ENCODE measurements around the gene VKORC1. TPM values are rescaled to one million over a fixed set of nuclear protein-coding genes. Genes with fewer than 3 reads are reported as not detected.
A peak's percentile ranks its signal among the peaks of the same experiment; 100 is the strongest.
"Not testable (repeated sequence)": the region's sequence is repeated elsewhere in the genome, so short reads cannot be mapped to it uniquely, and the experiment has no call there.

Gene VKORC1
- total RNA-seq, 1 donor from 2014 or later: 32.6 TPM

DNA sequence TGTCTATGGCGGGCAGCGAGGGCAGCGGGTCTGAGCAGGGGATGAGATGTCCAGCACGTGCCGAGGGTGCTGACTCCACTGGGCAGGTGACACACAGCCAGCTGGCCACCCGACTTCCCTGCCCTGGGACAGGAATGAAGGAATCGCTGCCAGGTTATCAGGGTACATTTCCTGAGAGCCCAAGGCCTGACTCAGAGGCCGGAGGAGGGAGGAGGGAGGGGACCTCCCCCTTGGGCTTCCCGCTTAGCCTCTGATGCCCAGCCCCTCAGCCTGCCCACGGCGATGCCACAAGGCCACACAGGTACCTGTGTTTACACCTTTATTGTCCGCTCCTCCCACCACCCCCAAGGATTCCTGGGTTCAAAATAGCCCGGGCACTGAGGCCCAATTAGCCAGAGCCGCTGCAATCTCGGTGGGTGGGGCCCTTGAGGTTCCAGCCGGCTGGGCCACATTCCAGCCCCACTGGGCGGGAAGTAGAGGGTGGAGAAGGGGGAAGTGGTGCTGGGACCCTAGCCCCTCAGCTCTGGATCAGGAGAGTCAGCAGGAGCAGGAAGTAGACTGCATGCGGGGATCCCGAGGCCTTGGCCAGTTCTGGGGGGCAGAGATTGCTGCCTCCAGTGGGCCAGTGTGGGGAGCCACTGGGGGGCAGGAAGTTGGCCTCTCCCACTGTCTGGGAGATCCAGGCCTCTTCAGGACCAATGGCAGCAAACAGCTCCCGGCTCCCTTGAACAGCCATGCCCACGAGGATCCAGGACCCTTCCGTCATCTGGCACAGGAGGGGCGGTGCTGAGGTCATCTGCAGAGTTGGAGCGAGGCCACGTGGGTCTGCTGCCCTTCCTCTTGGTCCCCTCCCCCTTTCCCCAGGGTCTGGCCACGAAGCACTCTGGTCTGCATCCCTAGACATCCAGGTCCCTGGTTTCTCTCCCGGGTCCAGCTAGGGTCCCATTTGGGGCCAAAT is 44.3 kb upstream of the VKORC1 start:
- Histone ChIP-seq H3K36me3 (ENCODE audit: control insufficient read depth, insufficient read depth, low read length) (no peaks in the 10 kb centered on the region), H3K4me3 (ENCODE audit: low read depth, low read length) (no peak overlapping the region), H3K27me3 (ENCODE audit: control insufficient read depth, insufficient read depth, low read length) (no peaks in the 10 kb centered on the region)
- FAIRE-seq (no peak), DNase-seq (ENCODE audit: low read depth) (peak; percentile 86)
- TF ChIP-seq, protein P1, sequence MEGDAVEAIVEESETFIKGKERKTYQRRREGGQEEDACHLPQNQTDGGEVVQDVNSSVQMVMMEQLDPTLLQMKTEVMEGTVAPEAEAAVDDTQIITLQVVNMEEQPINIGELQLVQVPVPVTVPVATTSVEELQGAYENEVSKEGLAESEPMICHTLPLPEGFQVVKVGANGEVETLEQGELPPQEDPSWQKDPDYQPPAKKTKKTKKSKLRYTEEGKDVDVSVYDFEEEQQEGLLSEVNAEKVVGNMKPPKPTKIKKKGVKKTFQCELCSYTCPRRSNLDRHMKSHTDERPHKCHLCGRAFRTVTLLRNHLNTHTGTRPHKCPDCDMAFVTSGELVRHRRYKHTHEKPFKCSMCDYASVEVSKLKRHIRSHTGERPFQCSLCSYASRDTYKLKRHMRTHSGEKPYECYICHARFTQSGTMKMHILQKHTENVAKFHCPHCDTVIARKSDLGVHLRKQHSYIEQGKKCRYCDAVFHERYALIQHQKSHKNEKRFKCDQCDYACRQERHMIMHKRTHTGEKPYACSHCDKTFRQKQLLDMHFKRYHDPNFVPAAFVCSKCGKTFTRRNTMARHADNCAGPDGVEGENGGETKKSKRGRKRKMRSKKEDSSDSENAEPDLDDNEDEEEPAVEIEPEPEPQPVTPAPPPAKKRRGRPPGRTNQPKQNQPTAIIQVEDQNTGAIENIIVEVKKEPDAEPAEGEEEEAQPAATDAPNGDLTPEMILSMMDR (IDR thresholded peaks at IDR 0.05; ENCODE audit: insufficient read depth, low read length, severe bottlenecking): no peak

DNA sequence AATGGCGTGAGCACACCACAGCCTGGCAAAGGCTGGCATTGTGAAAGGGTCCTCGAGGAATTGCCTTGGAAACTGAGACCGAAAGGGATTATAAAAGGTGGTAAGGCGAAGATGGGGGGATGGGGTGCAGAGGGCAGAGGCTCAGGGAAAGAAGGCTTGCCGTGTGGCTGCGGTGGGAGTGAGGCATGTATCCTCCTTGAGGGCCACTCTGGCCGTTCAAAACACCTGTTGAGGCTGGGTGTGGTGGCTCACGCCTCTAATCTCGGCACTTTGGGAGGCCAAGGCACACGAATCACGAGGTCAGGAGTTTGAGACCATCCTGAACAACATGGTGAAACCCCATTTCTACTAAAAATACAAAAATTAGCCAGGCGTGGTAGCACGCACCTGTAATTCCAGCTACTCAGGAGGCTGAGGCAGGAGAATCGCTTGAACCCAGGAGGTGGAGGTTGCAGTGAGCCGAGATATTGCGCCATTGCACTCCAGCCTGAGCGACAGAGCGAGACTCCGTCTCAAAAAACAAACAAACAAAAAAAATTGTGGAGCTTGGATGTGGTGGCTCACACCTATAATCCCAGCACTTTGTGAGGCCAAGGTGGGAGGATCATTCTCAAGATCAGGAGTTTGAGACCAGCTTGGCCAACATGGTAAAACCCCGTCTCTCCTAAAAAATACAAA is 42.4 kb upstream of the VKORC1 start:
- H3K27me3 ChIP-seq (ENCODE audit: control insufficient read depth, insufficient read depth, low read length); DNase-seq (ENCODE audit: low read depth); H3K4me3 ChIP-seq (ENCODE audit: low read depth, low read length); FAIRE-seq: not testable (repeated sequence)
- peaks cover 13% of the 10 kb centered on the region for H3K36me3 ChIP-seq (ENCODE audit: control insufficient read depth, insufficient read depth, low read length)

DNA sequence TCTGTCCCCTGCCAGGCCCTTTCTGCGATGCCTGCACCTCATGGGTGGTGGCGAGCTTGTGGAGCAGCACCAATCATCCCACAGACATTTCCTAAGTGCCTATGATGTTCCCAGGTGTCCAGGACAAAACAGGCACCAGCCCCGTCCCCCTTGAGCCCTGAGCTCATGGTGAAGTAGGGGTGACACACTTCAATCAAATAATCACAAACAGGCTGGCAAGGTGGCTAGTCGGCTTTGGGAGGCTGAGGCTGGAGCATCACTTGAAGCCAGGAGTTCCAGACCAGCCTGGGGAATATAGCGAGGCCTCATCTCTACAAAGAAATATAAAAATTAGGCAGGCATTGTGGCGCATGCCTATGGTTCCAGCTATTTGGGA is 41.7 kb upstream of the VKORC1 start:
- TF ChIP-seq, protein P1 (IDR thresholded peaks at IDR 0.05; ENCODE audit: insufficient read depth, low read length, severe bottlenecking): no peak
- H3K27me3 ChIP-seq (ENCODE audit: control insufficient read depth, insufficient read depth, low read length): no peaks in the 10 kb centered on the region
- no peak for FAIRE-seq
- peaks cover 18% of the 10 kb centered on the region for H3K36me3 ChIP-seq (ENCODE audit: control insufficient read depth, insufficient read depth, low read length)
- DNase-seq (ENCODE audit: low read depth): no peak
- H3K4me3 ChIP-seq (ENCODE audit: low read depth, low read length): no peak overlapping the region

DNA sequence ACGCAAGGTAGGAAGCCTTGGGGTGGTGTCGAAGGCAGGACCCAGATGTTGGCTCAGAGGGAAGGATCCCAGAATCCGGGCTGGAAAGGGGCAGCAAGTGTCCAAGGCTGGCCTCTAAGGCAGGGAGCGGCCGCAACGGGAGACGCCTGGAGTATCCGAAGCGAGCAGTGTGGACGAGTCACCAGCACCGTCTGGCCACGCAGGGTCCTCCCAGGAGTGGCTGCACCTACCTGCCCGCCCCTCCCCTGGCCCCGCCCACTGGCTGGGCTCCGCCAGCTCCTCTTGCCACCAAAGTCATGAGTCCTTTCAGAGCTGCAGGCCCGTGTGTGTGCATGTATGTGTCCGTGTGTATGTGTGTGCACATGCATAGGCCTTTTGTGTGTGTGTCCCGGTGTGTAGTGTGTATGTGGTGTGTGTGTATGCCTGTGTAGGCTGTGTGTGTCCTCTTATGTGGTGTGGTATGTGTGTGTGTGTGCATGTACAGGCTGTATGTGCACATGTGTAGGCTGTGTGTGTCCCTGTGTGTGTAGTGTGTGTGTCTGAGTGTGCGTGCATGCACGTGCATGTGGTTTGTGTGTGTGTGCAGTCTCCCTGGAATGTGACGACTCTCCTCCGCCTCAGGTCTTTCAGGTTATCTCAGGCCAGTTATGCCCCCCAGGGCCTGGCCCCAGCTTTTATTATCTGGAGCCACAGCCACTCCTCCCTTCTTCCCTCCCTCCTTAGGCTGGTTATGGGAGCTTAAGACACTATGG is 41.1 kb upstream of the VKORC1 start, which contains the start of gene PRSS8:
Gene PRSS8 (minus strand): TSS at position 193 of the 752 bp plus-strand sequence. CDS start 229 bp downstream, outside the sequence.
- FAIRE-seq (no peak), DNase-seq (ENCODE audit: low read depth) (peak; percentile 71)
- TF ChIP-seq, protein P1 (IDR thresholded peaks at IDR 0.05; ENCODE audit: insufficient read depth, low read length, severe bottlenecking): no peak
- Histone ChIP-seq H3K36me3 (ENCODE audit: control insufficient read depth, insufficient read depth, low read length) (peaks cover 18% of the 10 kb centered on the region), H3K4me3 (ENCODE audit: low read depth, low read length) (peak within 1 kb of the TSS; percentile 79), H3K27me3 (ENCODE audit: control insufficient read depth, insufficient read depth, low read length) (no peaks in the 10 kb centered on the region)

DNA sequence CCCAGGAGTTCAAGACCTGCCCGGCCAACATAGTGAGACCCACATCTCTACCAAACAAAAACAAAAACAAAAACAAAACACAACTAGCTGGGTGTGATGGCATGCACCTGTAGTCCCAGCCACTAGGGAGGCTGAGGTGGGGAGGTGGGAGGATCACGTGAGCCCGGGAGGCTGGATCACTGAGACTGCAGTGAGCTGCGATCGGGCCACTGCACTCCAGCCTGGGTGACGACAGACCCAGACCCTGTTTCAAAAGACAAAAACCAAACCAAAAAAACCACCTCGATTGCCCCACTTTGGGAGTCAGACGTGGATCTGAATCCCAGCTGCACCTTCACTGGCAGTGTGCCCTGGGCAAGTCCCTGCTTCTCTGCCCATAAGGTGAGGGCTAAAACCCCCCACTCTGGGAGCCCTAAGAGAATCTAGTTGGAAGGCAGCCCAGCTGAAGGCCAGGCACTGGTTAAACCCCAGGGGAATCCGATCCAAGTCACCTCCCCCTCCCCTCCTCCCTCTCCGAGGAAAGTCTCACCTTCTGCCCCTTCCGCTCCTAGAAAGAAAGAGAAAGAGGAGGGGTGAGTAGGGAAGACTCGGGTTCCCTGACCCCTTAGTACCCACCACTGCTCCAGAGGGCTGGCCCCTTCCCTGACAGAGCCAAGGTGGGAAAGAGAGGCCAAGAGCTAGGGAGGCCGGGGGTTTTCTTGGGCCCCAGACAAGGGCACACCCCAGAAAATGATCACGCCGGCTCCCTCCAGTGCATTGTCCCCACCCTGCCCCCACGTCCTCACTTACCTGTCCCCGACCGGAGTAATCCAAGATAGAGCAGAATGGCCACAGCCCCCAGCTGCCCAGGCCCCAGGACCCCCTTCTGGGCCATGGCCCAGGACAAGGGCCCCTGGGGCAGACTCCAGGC is 40.3 kb upstream of the VKORC1 start:
- FAIRE-seq: no peak

More for the DNA sequence above, 40.3 kb upstream of the VKORC1 start:
- Histone ChIP-seq H3K36me3 (ENCODE audit: control insufficient read depth, insufficient read depth, low read length) (peaks cover 18% of the 10 kb centered on the region), H3K27me3 (ENCODE audit: control insufficient read depth, insufficient read depth, low read length) (no peaks in the 10 kb centered on the region), H3K4me3 (ENCODE audit: low read depth, low read length) (peak overlapping the region; percentile 79)
- TF ChIP-seq, protein P1 (IDR thresholded peaks at IDR 0.05; ENCODE audit: insufficient read depth, low read length, severe bottlenecking): peak; percentile 10
- peak; percentile 52 for DNase-seq (ENCODE audit: low read depth)
